Ishikawa (cell line): ENCODE results near the gene C11orf21.

ENCODE experiments used
- CEBPB ChIP-seq: IDR thresholded peaks from 2 replicates; pipeline ENCODE4 v1.6.1; 2012
- CREB1 ChIP-seq: IDR thresholded peaks from 2 replicates; pipeline ENCODE4 v1.6.1; 2012; ENCODE audit warnings: low read depth
- EGR1 ChIP-seq: IDR thresholded peaks from 2 replicates; pipeline ENCODE4 v1.6.1; 2012
- EP300 ChIP-seq: IDR thresholded peaks from 2 replicates; pipeline ENCODE4 v1.6.1; 2012; ENCODE audit warnings: borderline replicate concordance
- FOXM1 ChIP-seq: IDR thresholded peaks from 2 replicates; pipeline ENCODE4 v1.6.1; 2012; ENCODE audit warnings: low read depth, borderline replicate concordance
- MAX ChIP-seq: IDR thresholded peaks from 2 replicates; pipeline ENCODE4 v1.6.1; 2012
- NFIC ChIP-seq: IDR thresholded peaks from 2 replicates; pipeline ENCODE4 v1.6.1; 2012
- RAD21 ChIP-seq: IDR thresholded peaks from 2 replicates; pipeline ENCODE4 v1.6.1; 2012; ENCODE audit warnings: low read depth
- REST ChIP-seq: IDR thresholded peaks from 2 replicates; pipeline ENCODE4 v1.6.1; 2012; ENCODE audit warnings: low read depth, mild to moderate bottlenecking
- TAF1 ChIP-seq: IDR thresholded peaks from 2 replicates; pipeline ENCODE4 v1.6.1; 2012; ENCODE audit warnings: low read depth, mild to moderate bottlenecking
- TCF12 ChIP-seq: IDR thresholded peaks from 2 replicates; pipeline ENCODE4 v1.6.1; 2012; ENCODE audit warnings: low read depth
- TEAD4 ChIP-seq: IDR thresholded peaks from 2 replicates; pipeline ENCODE4 v1.6.1; 2012
- USF1 ChIP-seq: IDR thresholded peaks from 2 replicates; pipeline ENCODE4 v1.6.1; 2012
- YY1 ChIP-seq: IDR thresholded peaks from 2 replicates; pipeline ENCODE4 v1.6.1; 2012; ENCODE audit warnings: low read depth
- ZBTB7A ChIP-seq: IDR thresholded peaks from 2 replicates; pipeline ENCODE4 v1.6.1; 2012; ENCODE audit warnings: low read depth

C11orf21 gene

GRCh38 chr11:2248762-2249161, 53.0 kb downstream of the C11orf21 start:
- TF ChIP-seq USF1 = no peak
- no peak for TF ChIP-seq REST
- no peak for TF ChIP-seq CREB1
- no peak for TF ChIP-seq MAX
- no peak for TF ChIP-seq RAD21
- no peak for TF ChIP-seq TEAD4
- no peak for TF ChIP-seq ZBTB7A
- no peak for TF ChIP-seq TAF1
- no peak for TF ChIP-seq TCF12
- TF ChIP-seq FOXM1 = no peak
- no peak for TF ChIP-seq YY1
- TF ChIP-seq NFIC = no peak
- no peak for TF ChIP-seq CEBPB
- no peak for TF ChIP-seq EGR1
- TF ChIP-seq EP300 = no peak

GRCh38 chr11:2248242-2248641, 53.5 kb downstream of the C11orf21 start:
- TF ChIP-seq ZBTB7A = no peak
- TF ChIP-seq YY1 = no peak
- TF ChIP-seq FOXM1 = no peak
- no peak for TF ChIP-seq TEAD4
- no peak for TF ChIP-seq RAD21
- TF ChIP-seq MAX = no peak
- no peak for TF ChIP-seq EP300

- TF ChIP-seq TAF1 = no peak
- no peak for TF ChIP-seq FOXM1
- no peak for TF ChIP-seq NFIC
- no peak for TF ChIP-seq TCF12
- TF ChIP-seq CEBPB = no peak
- TF ChIP-seq CREB1 = no peak
- no peak for TF ChIP-seq REST
- TF ChIP-seq EGR1 = no peak
- no peak for TF ChIP-seq TEAD4
- TF ChIP-seq ZBTB7A = no peak
- TF ChIP-seq MAX = no peak
- TF ChIP-seq RAD21 = no peak
- TF ChIP-seq USF1 = no peak
- no peak for TF ChIP-seq YY1
- TF ChIP-seq EP300 = no peak
These were observed 54.2 kb downstream of the C11orf21 start for GRCh38 chr11:2247496-2247895.
